ENCODE data around the gene S100A11. TPM values are rescaled to one million over a fixed set of nuclear protein-coding genes. Genes with fewer than 3 reads are reported as not detected.

Gene S100A11
- total and polyA plus RNA-seq, 9 of the 15 experiments (the other 6 are each of a cell fraction or from before 2014, with no cell fraction given): 131 to 808 (median 235) TPM

GRCh38 chr1:152007047-152007446 lies 29.8 kb downstream of the S100A11 start (continued):
- TF ChIP-seq, protein P1, sequence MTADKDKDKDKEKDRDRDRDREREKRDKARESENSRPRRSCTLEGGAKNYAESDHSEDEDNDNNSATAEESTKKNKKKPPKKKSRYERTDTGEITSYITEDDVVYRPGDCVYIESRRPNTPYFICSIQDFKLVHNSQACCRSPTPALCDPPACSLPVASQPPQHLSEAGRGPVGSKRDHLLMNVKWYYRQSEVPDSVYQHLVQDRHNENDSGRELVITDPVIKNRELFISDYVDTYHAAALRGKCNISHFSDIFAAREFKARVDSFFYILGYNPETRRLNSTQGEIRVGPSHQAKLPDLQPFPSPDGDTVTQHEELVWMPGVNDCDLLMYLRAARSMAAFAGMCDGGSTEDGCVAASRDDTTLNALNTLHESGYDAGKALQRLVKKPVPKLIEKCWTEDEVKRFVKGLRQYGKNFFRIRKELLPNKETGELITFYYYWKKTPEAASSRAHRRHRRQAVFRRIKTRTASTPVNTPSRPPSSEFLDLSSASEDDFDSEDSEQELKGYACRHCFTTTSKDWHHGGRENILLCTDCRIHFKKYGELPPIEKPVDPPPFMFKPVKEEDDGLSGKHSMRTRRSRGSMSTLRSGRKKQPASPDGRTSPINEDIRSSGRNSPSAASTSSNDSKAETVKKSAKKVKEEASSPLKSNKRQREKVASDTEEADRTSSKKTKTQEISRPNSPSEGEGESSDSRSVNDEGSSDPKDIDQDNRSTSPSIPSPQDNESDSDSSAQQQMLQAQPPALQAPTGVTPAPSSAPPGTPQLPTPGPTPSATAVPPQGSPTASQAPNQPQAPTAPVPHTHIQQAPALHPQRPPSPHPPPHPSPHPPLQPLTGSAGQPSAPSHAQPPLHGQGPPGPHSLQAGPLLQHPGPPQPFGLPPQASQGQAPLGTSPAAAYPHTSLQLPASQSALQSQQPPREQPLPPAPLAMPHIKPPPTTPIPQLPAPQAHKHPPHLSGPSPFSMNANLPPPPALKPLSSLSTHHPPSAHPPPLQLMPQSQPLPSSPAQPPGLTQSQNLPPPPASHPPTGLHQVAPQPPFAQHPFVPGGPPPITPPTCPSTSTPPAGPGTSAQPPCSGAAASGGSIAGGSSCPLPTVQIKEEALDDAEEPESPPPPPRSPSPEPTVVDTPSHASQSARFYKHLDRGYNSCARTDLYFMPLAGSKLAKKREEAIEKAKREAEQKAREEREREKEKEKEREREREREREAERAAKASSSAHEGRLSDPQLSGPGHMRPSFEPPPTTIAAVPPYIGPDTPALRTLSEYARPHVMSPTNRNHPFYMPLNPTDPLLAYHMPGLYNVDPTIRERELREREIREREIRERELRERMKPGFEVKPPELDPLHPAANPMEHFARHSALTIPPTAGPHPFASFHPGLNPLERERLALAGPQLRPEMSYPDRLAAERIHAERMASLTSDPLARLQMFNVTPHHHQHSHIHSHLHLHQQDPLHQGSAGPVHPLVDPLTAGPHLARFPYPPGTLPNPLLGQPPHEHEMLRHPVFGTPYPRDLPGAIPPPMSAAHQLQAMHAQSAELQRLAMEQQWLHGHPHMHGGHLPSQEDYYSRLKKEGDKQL (CRISPR knock-in tag; IDR thresholded peaks at IDR 0.05; ENCODE audit: borderline replicate concordance): no peak
- TF ChIP-seq ELF4 (CRISPR knock-in tag; IDR thresholded peaks at IDR 0.05): no peak
- 0 out of 2 replicates have a peak, but pooled peaks have one; percentile 12 for TF ChIP-seq MCM3 (IDR thresholded peaks at IDR 0.05)
- TF ChIP-seq ZNF347 (CRISPR knock-in tag; IDR thresholded peaks at IDR 0.05; ENCODE audit: low read depth): no peak
- TF ChIP-seq, protein P2, sequence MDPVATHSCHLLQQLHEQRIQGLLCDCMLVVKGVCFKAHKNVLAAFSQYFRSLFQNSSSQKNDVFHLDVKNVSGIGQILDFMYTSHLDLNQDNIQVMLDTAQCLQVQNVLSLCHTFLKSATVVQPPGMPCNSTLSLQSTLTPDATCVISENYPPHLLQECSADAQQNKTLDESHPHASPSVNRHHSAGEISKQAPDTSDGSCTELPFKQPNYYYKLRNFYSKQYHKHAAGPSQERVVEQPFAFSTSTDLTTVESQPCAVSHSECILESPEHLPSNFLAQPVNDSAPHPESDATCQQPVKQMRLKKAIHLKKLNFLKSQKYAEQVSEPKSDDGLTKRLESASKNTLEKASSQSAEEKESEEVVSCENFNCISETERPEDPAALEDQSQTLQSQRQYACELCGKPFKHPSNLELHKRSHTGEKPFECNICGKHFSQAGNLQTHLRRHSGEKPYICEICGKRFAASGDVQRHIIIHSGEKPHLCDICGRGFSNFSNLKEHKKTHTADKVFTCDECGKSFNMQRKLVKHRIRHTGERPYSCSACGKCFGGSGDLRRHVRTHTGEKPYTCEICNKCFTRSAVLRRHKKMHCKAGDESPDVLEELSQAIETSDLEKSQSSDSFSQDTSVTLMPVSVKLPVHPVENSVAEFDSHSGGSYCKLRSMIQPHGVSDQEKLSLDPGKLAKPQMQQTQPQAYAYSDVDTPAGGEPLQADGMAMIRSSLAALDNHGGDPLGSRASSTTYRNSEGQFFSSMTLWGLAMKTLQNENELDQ (CRISPR knock-in tag; IDR thresholded peaks at IDR 0.05; ENCODE audit: borderline replicate concordance): no peak
